IPS-20b (cell line): ENCODE data around the gene MYH7.
A peak's percentile ranks its signal among the peaks of the same experiment; 100 is the strongest.

Source experiments
- H3K27ac ChIP-seq: one replicate; pipeline ENCODE4 v1.5.1; 2013; ENCODE audit warnings: low read length
- H3K27me3 ChIP-seq: 2 replicates; pipeline ENCODE4 v1.6.1; 2013; ENCODE audit warnings: mild to moderate bottlenecking, low read length, inconsistent platforms; ENCODE audit not compliant: insufficient read depth
- H3K36me3 ChIP-seq: 2 replicates; pipeline ENCODE4 v1.6.1; 2013; ENCODE audit warnings: low read depth, mild to moderate bottlenecking, inconsistent platforms, low read length, moderate library complexity; ENCODE audit not compliant: insufficient read depth
- H3K4me1 ChIP-seq: 2 replicates; pipeline ENCODE4 v1.6.1; 2013; ENCODE audit warnings: mild to moderate bottlenecking, control low read depth, inconsistent platforms, low read length, moderate library complexity; ENCODE audit not compliant: insufficient read depth
- H3K4me3 ChIP-seq: 2 replicates; pipeline ENCODE4 v1.5.1; 2013; ENCODE audit warnings: mild to moderate bottlenecking, low read length, inconsistent platforms
- H3K9ac ChIP-seq: 2 replicates; pipeline ENCODE4 v1.6.1; 2013; ENCODE audit warnings: low read depth, mild to moderate bottlenecking, inconsistent platforms, low read length, moderate library complexity
- H3K9me3 ChIP-seq: 2 replicates; pipeline ENCODE4 v1.6.1; 2013; ENCODE audit warnings: mild to moderate bottlenecking, low read depth, low read length, inconsistent platforms; ENCODE audit not compliant: insufficient read depth

MYH7 gene

GRCh38 chr14:23380197-23380914 is 55.1 kb downstream of the MYH7 start:
- H3K27me3 ChIP-seq, result peaks cover 33% of the 10 kb centered on the region
- no peak overlapping the region for H3K4me3 ChIP-seq
- no peak overlapping the region for H3K27ac ChIP-seq
- peaks cover 3% of the 10 kb centered on the region; the same call in 1 of the 2 replicates for H3K4me1 ChIP-seq
- no peak overlapping the region for H3K9ac ChIP-seq
- no peaks in the 10 kb centered on the region for H3K36me3 ChIP-seq
- H3K9me3 ChIP-seq, result no peaks in the 10 kb centered on the region

- H3K27me3 ChIP-seq, result peaks cover 33% of the 10 kb centered on the region
- no peak overlapping the region for H3K4me3 ChIP-seq
Observed at GRCh38 chr14:23379366-23380196, 55.9 kb downstream of the MYH7 start.

DNA sequence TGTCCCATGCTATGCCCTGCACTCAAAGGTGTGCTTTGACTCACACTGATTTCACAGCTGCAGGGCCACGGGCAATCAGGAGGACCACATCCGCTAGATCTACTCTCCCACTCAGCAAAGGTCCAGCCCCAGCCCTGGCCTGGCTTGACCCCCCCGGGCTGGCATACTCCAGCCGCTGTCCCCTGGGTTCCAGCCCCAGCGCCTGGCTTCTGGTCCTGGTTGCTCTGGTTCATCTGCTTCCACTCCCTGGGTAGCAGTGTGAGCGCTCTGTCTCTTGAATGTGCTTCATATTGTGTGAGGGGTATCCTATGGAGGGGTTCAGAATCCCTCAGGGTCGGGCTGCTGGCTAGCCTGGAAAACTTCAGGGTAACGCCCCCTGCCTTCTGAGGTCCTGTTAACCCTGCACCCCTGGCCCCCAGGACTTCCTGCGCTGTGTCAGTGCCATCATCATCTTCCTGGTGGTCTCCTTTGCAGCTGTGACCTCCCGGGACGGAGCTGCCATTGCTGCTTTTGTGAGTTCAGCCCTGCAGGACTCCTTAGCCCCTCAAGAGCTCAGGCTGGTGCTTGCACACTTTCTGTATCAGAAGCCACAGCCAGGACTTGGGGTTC is 56.7 kb downstream of the MYH7 start:
- no peak overlapping the region for H3K4me3 ChIP-seq

More at GRCh38 chr14:23379366-23380196, 55.9 kb downstream of the MYH7 start:
- Histone ChIP-seq H3K9ac (no peak overlapping the region), H3K9me3 (no peaks in the 10 kb centered on the region), H3K36me3 (no peaks in the 10 kb centered on the region), H3K27ac (no peak overlapping the region), H3K4me1 (peaks cover 3% of the 10 kb centered on the region; the same call in 1 of the 2 replicates)

GRCh38 chr14:23377573-23378563 is 57.6 kb downstream of the MYH7 start:
- no peaks in the 10 kb centered on the region for H3K36me3 ChIP-seq
- H3K27me3 ChIP-seq, result peaks cover 33% of the 10 kb centered on the region
- H3K27ac ChIP-seq, result no peak overlapping the region
- H3K9me3 ChIP-seq, result no peaks in the 10 kb centered on the region
- H3K4me3 ChIP-seq, result no peak overlapping the region
- H3K9ac ChIP-seq, result no peak overlapping the region
- H3K4me1 ChIP-seq, result peaks cover 3% of the 10 kb centered on the region; the same call in 1 of the 2 replicates

More for the DNA sequence above, 56.7 kb downstream of the MYH7 start:
- no peak overlapping the region for H3K9ac ChIP-seq
- H3K4me1 ChIP-seq, result peaks cover 3% of the 10 kb centered on the region; the same call in 1 of the 2 replicates
- no peaks in the 10 kb centered on the region for H3K9me3 ChIP-seq
- H3K27ac ChIP-seq, result no peak overlapping the region
- H3K36me3 ChIP-seq, result no peaks in the 10 kb centered on the region
- H3K27me3 ChIP-seq, result peaks cover 33% of the 10 kb centered on the region

GRCh38 chr14:23377198-23377550 is 58.3 kb downstream of the MYH7 start:
- Histone ChIP-seq H3K27me3 (peaks cover 33% of the 10 kb centered on the region), H3K9ac (no peak overlapping the region), H3K27ac (no peak overlapping the region), H3K36me3 (no peaks in the 10 kb centered on the region), H3K4me3 (no peak overlapping the region), H3K4me1 (peaks cover 3% of the 10 kb centered on the region; the same call in 1 of the 2 replicates), H3K9me3 (no peaks in the 10 kb centered on the region)

- Histone ChIP-seq H3K9me3 (no peaks in the 10 kb centered on the region), H3K4me1 (peaks cover 3% of the 10 kb centered on the region; the same call in 1 of the 2 replicates), H3K9ac (peak within 1 kb of the TSS; percentile 37; the same call in 1 of the 2 replicates), H3K36me3 (no peaks in the 10 kb centered on the region), H3K27me3 (peaks cover 37% of the 10 kb centered on the region), H3K4me3 (peak within 1 kb of the TSS; percentile 54; the same call in 1 of the 2 replicates), H3K27ac (no peak within 1 kb of the TSS)
Observed at GRCh38 chr14:23376482-23377197, 58.8 kb downstream of the MYH7 start, which contains the start of gene CMTM5. Gene CMTM5, plus strand, starts transcription at chr14:23377046. Its CDS starts 206 bp downstream, at chr14:23377252.

- no peak overlapping the region for H3K27ac ChIP-seq
- H3K9ac ChIP-seq, result no peak overlapping the region
- peaks cover 42% of the 10 kb centered on the region for H3K27me3 ChIP-seq
- no peaks in the 10 kb centered on the region for H3K36me3 ChIP-seq
- H3K4me3 ChIP-seq, result no peak overlapping the region
- no peaks in the 10 kb centered on the region for H3K9me3 ChIP-seq
- peaks cover 3% of the 10 kb centered on the region; the same call in 1 of the 2 replicates for H3K4me1 ChIP-seq
Observed at GRCh38 chr14:23375527-23376251, 59.8 kb downstream of the MYH7 start.

- Histone ChIP-seq H3K27me3 (peaks cover 48% of the 10 kb centered on the region), H3K4me1 (peaks cover 3% of the 10 kb centered on the region; the same call in 1 of the 2 replicates), H3K9me3 (no peaks in the 10 kb centered on the region), H3K36me3 (no peaks in the 10 kb centered on the region), H3K27ac (no peak overlapping the region), H3K9ac (no peak overlapping the region), H3K4me3 (no peak overlapping the region)
Observed at GRCh38 chr14:23373041-23373440, 62.4 kb downstream of the MYH7 start.

- Histone ChIP-seq H3K27ac (no peak within 1 kb of the TSS), H3K36me3 (no peaks in the 10 kb centered on the region), H3K9ac (no peak within 1 kb of the TSS)
Observed at GRCh38 chr14:23372509-23372908, 63.0 kb downstream of the MYH7 start, which contains the start of gene IL25. Gene IL25, plus strand, starts transcription at chr14:23372809.

GRCh38 chr14:23371865-23372264 is 63.6 kb downstream of the MYH7 start:
- no peak overlapping the region for H3K9ac ChIP-seq
- no peaks in the 10 kb centered on the region for H3K9me3 ChIP-seq
- no peak overlapping the region for H3K27ac ChIP-seq
- H3K36me3 ChIP-seq, result no peaks in the 10 kb centered on the region
- peaks cover 46% of the 10 kb centered on the region for H3K27me3 ChIP-seq
- H3K4me1 ChIP-seq, result peaks cover 6% of the 10 kb centered on the region; the same call in 1 of the 2 replicates
- H3K4me3 ChIP-seq, result no peak overlapping the region

More at GRCh38 chr14:23372509-23372908, 63.0 kb downstream of the MYH7 start, which contains the start of gene IL25:
- no peaks in the 10 kb centered on the region for H3K9me3 ChIP-seq
- H3K4me1 ChIP-seq, result peaks cover 3% of the 10 kb centered on the region; the same call in 1 of the 2 replicates
- H3K4me3 ChIP-seq, result no peak within 1 kb of the TSS
- H3K27me3 ChIP-seq, result peaks cover 48% of the 10 kb centered on the region
